GM23338 (cell line): ENCODE data around the gene PIK3C2G. TPM values are rescaled to one million over a fixed set of nuclear protein-coding genes. Genes with fewer than 3 reads are reported as not detected.

Experiments used
- ATAC-seq: fragments of 200-7000 bp; cut with Tn5 transposase; 3 replicates; pipeline ENCODE4 v1.9.1; 2020
- DNase-seq: peaks from one replicate; pipeline ENCODE4 v3.0.0-alpha.2; 2015; ENCODE audit warnings: low spot score
- H2AFZ ChIP-seq: fragments of 200-600 bp; sonication (generic); 2 replicates; pipeline ENCODE4 v1.8.0; 2016; ENCODE audit warnings: antibody characterized with exemption, mild to moderate bottlenecking, moderate library complexity
- H3F3A ChIP-seq: fragments of 200-600 bp; sonication (generic); replicated peaks from 2 replicates; pipeline ENCODE4 v1.8.0; 2017; ENCODE audit warnings: antibody characterized with exemption, mixed run types, low read depth
- H3K27ac ChIP-seq: fragments of 200-600 bp; sonication (generic); 2 replicates; pipeline ENCODE4 v1.6.1; 2016; ENCODE audit warnings: low read depth
- H3K27me3 ChIP-seq: fragments of 200-600 bp; sonication (generic); 2 replicates; pipeline ENCODE4 v1.8.0; 2016; ENCODE audit warnings: mild to moderate bottlenecking, mixed run types, moderate library complexity; ENCODE audit not compliant: insufficient read depth
- H3K36me3 ChIP-seq: fragments of 200-600 bp; sonication (generic); 2 replicates; pipeline ENCODE4 v1.8.0; 2016; ENCODE audit warnings: mild to moderate bottlenecking; ENCODE audit not compliant: insufficient read depth
- H3K4me1 ChIP-seq: fragments of 200-600 bp; sonication (generic); 2 replicates; pipeline ENCODE4 v1.8.0; 2016; ENCODE audit warnings: mild to moderate bottlenecking, moderate library complexity; ENCODE audit not compliant: insufficient read depth
- H3K4me2 ChIP-seq: fragments of 200-600 bp; sonication (generic); 2 replicates; pipeline ENCODE4 v1.7.1; 2017; ENCODE audit warnings: mixed run types
- H3K4me3 ChIP-seq: fragments of 200-600 bp; sonication (generic); 2 replicates; pipeline ENCODE4 v1.6.1; 2016; ENCODE audit warnings: mixed run types
- H3K79me2 ChIP-seq: fragments of 200-600 bp; sonication (generic); replicated peaks from 2 replicates; pipeline ENCODE4 v1.8.0; 2017; ENCODE audit warnings: mild to moderate bottlenecking; ENCODE audit not compliant: insufficient read depth
- H3K9me2 ChIP-seq: fragments of 200-600 bp; sonication (generic); 2 replicates; pipeline ENCODE4 v1.8.0; 2017; ENCODE audit not compliant: insufficient read depth
- H4K20me1 ChIP-seq: fragments of 200-600 bp; sonication (generic); replicated peaks from 2 replicates; pipeline ENCODE4 v1.8.0; 2017; ENCODE audit warnings: mild to moderate bottlenecking; ENCODE audit not compliant: insufficient read depth
- H3K27ac Mint-ChIP-seq: 2 replicates; pipeline ENCODE4 v1.8.0; 2020; ENCODE audit warnings: inconsistent platforms, mild to moderate bottlenecking, moderate library complexity, mixed read lengths
- H3K27me3 Mint-ChIP-seq: 3 replicates; pipeline ENCODE4 v1.8.0; 2022; ENCODE audit warnings: low read depth, mild to moderate bottlenecking, moderate library complexity, mixed read lengths, inconsistent platforms; ENCODE audit not compliant: insufficient read depth, poor library complexity
- H3K36me3 Mint-ChIP-seq: 3 replicates; pipeline ENCODE4 v1.8.0; 2021; ENCODE audit warnings: low read depth, mild to moderate bottlenecking, inconsistent platforms, moderate library complexity, mixed read lengths
- H3K4me1 Mint-ChIP-seq: 3 replicates; pipeline ENCODE4 v1.8.0; 2020; ENCODE audit warnings: mild to moderate bottlenecking, inconsistent platforms, mixed read lengths
- H3K4me3 Mint-ChIP-seq: 3 replicates; pipeline ENCODE4 v1.8.0; 2021; ENCODE audit warnings: moderate library complexity, mild to moderate bottlenecking, inconsistent platforms, mixed read lengths
- H3K9me3 Mint-ChIP-seq: 3 replicates; pipeline ENCODE4 v1.8.0; 2020; ENCODE audit warnings: moderate library complexity, mild to moderate bottlenecking, inconsistent platforms, mixed read lengths
- CREB1 ChIP-seq: fragments of 250-450 bp; sonication (Bioruptor Pico); IDR thresholded peaks from 2 replicates; pipeline ENCODE4 v1.5.0; 2020; ENCODE audit warnings: low read depth, mild to moderate bottlenecking, moderate library complexity
- EZH2 ChIP-seq: fragments of 200-600 bp; sonication (generic); IDR thresholded peaks from one replicate; pipeline ENCODE4 v1.8.0; 2017; ENCODE audit warnings: antibody characterized with exemption, mild to moderate bottlenecking, low read depth; ENCODE audit not compliant: unreplicated experiment
- EZH2phosphoT487 ChIP-seq: fragments of 200-600 bp; sonication (generic); IDR thresholded peaks from one replicate; pipeline ENCODE4 v1.8.1; 2018; ENCODE audit warnings: antibody characterized with exemption; ENCODE audit not compliant: unreplicated experiment
- JUNB ChIP-seq: IDR thresholded peaks from one replicate; pipeline ENCODE4 v1.6.1; 2016; ENCODE audit warnings: antibody characterized with exemption; ENCODE audit not compliant: unreplicated experiment
- NANOG ChIP-seq: IDR thresholded peaks from 2 replicates; pipeline ENCODE4 v1.6.1; 2016; ENCODE audit warnings: antibody characterized with exemption, borderline replicate concordance
- POLR2AphosphoS5 ChIP-seq: IDR thresholded peaks from 2 replicates; pipeline ENCODE4 v1.6.1; 2016; ENCODE audit warnings: antibody characterized with exemption, low read depth
- STAT1 ChIP-seq: IDR thresholded peaks from one replicate; pipeline ENCODE4 v1.6.1; 2016; ENCODE audit warnings: antibody characterized with exemption; ENCODE audit not compliant: unreplicated experiment
- ZNF114 ChIP-seq: fragments of 250-450 bp; sonication (Bioruptor Pico); IDR thresholded peaks from 2 replicates; pipeline ENCODE4 v1.5.0; 2020; ENCODE audit warnings: mild to moderate bottlenecking, moderate library complexity
- ZNF331 ChIP-seq: fragments of 250-450 bp; sonication (Bioruptor Pico); IDR thresholded peaks from 2 replicates; pipeline ENCODE4 v1.5.0; 2020; ENCODE audit warnings: low read depth, mild to moderate bottlenecking, moderate library complexity
- polyA plus RNA-seq: library from polyadenylated mRNA; unstranded; fragments of >200 nt; fragmentation: Nextera tagmentation; extraction: Ambion mirVana; gene quantifications from 2 replicates; pipeline ENCODE4 v1.2.1, GENCODE V29; 2016
- total RNA-seq: library from RNA; depleted of rRNA; stranded (reverse); fragments of >200 nt; shearing (Covaris generic); gene quantifications from 2 replicates; pipeline ENCODE4 v1.2.3, GENCODE V29; 2014
- TF ChIP-seq, protein P1 (sequence below): IDR thresholded peaks from one replicate; pipeline ENCODE4 v1.6.1; 2018; ENCODE audit warnings: antibody characterized with exemption; ENCODE audit not compliant: unreplicated experiment
- TF ChIP-seq, protein P2 (sequence below), 2 experiments: fragments of 200-600 bp in 1 of 2; sonication (generic) in 1 of 2; conservative IDR thresholded peaks; 2 replicates each; pipeline versions ENCODE4 v1.5.1 to v1.6.1; 2016 to 2017; ENCODE audit warnings: antibody characterized with exemption in 2 of 2, low read depth in 2 of 2, mild to moderate bottlenecking in 2 of 2, moderate library complexity in 1 of 2
- TF ChIP-seq, protein P3 (sequence below): IDR thresholded peaks from 2 replicates; pipeline ENCODE4 v1.6.1; 2016; ENCODE audit warnings: antibody characterized with exemption

Gene PIK3C2G
- total and polyA plus RNA-seq, 2 experiments from 2014 or later, result not detected

DNA sequence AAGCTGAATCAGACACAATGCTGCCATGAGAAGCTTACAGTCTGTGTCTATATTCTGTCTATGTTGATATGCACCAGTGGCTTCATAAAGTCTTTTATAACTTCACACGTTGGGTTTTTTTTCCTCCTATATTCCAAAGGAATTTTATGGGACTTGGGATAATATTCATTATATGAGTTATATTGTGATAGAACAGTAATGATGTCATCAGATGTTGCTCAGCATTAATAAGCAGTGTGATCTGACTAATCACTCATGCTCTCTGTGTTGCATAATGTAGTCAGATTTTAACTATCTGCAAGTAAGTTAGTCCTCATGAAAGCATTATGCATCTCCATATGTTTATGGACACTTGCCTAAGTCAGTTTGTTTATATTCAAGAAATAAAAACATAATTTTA lies 316.9 kb downstream of the PIK3C2G start:
- Mint-ChIP-seq H3K27ac (no peak overlapping the region), H3K27me3 (no peaks in the 10 kb centered on the region), H3K4me3 (no peak overlapping the region), H3K4me1 (no peaks in the 10 kb centered on the region), H3K36me3 (no peaks in the 10 kb centered on the region), H3K9me3 (no peaks in the 10 kb centered on the region)
- TF ChIP-seq EZH2phosphoT487 (no peak), ZNF331 (CRISPR knock-in tag) (no peak), NANOG (no peak)
- TF ChIP-seq, protein P1, sequence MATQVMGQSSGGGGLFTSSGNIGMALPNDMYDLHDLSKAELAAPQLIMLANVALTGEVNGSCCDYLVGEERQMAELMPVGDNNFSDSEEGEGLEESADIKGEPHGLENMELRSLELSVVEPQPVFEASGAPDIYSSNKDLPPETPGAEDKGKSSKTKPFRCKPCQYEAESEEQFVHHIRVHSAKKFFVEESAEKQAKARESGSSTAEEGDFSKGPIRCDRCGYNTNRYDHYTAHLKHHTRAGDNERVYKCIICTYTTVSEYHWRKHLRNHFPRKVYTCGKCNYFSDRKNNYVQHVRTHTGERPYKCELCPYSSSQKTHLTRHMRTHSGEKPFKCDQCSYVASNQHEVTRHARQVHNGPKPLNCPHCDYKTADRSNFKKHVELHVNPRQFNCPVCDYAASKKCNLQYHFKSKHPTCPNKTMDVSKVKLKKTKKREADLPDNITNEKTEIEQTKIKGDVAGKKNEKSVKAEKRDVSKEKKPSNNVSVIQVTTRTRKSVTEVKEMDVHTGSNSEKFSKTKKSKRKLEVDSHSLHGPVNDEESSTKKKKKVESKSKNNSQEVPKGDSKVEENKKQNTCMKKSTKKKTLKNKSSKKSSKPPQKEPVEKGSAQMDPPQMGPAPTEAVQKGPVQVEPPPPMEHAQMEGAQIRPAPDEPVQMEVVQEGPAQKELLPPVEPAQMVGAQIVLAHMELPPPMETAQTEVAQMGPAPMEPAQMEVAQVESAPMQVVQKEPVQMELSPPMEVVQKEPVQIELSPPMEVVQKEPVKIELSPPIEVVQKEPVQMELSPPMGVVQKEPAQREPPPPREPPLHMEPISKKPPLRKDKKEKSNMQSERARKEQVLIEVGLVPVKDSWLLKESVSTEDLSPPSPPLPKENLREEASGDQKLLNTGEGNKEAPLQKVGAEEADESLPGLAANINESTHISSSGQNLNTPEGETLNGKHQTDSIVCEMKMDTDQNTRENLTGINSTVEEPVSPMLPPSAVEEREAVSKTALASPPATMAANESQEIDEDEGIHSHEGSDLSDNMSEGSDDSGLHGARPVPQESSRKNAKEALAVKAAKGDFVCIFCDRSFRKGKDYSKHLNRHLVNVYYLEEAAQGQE, result no peak
- DNase-seq (no peak), ATAC-seq (no peak)
- no peak overlapping the region for H3K4me3 ChIP-seq
- no peak overlapping the region for H3K27ac ChIP-seq
- H3K36me3 ChIP-seq, result no peaks in the 10 kb centered on the region
- no peaks in the 10 kb centered on the region for H4K20me1 ChIP-seq
- H3K9me2 ChIP-seq, result no peaks in the 10 kb centered on the region
- H3K27me3 ChIP-seq, result no peaks in the 10 kb centered on the region
- no peaks in the 10 kb centered on the region for H3K4me1 ChIP-seq
- H3F3A ChIP-seq, result no peaks in the 10 kb centered on the region
- H3K4me2 ChIP-seq, result no peak overlapping the region
- H2AFZ ChIP-seq, result no peak overlapping the region
- no peaks in the 10 kb centered on the region for H3K79me2 ChIP-seq

DNA sequence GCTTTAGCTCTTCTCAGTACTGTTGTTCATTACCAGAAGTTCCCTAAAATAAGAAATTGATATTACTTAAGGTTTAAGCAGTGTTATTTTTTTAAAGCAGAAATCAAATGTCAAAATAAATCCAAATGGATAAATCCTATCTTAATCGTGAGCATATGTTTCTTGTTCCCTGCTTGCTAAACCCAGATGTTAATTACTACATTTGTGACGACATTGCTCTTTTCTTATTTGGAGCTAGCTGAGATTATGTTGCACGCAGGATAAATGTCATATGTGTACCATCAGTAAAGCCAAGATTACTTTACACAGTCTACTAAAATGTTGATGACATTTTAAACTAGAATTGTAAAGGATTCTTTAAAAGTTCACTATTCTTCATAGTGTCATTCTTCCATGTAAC lies 319.0 kb downstream of the PIK3C2G start:
- no peak overlapping the region for H3K4me2 ChIP-seq
- Mint-ChIP-seq H3K27ac (no peak overlapping the region), H3K36me3 (no peaks in the 10 kb centered on the region), H3K27me3 (no peaks in the 10 kb centered on the region), H3K4me3 (no peak overlapping the region), H3K4me1 (no peaks in the 10 kb centered on the region), H3K9me3 (no peaks in the 10 kb centered on the region)
- H3F3A ChIP-seq, result no peaks in the 10 kb centered on the region
- DNase-seq (no peak), ATAC-seq (no peak)
- no peaks in the 10 kb centered on the region for H3K27me3 ChIP-seq
- no peaks in the 10 kb centered on the region for H4K20me1 ChIP-seq
- H3K4me3 ChIP-seq, result no peak overlapping the region
- H3K79me2 ChIP-seq, result no peaks in the 10 kb centered on the region
- H3K9me2 ChIP-seq, result no peaks in the 10 kb centered on the region
- no peak overlapping the region for H2AFZ ChIP-seq
- no peak overlapping the region for H3K27ac ChIP-seq
- H3K4me1 ChIP-seq, result no peaks in the 10 kb centered on the region
- H3K36me3 ChIP-seq, result no peaks in the 10 kb centered on the region
- TF ChIP-seq STAT1, result no peak
- TF ChIP-seq, protein P1, result no peak
- no peak for TF ChIP-seq POLR2AphosphoS5
- TF ChIP-seq EZH2phosphoT487, result no peak
- no peak for TF ChIP-seq JUNB
- TF ChIP-seq, protein P2, sequence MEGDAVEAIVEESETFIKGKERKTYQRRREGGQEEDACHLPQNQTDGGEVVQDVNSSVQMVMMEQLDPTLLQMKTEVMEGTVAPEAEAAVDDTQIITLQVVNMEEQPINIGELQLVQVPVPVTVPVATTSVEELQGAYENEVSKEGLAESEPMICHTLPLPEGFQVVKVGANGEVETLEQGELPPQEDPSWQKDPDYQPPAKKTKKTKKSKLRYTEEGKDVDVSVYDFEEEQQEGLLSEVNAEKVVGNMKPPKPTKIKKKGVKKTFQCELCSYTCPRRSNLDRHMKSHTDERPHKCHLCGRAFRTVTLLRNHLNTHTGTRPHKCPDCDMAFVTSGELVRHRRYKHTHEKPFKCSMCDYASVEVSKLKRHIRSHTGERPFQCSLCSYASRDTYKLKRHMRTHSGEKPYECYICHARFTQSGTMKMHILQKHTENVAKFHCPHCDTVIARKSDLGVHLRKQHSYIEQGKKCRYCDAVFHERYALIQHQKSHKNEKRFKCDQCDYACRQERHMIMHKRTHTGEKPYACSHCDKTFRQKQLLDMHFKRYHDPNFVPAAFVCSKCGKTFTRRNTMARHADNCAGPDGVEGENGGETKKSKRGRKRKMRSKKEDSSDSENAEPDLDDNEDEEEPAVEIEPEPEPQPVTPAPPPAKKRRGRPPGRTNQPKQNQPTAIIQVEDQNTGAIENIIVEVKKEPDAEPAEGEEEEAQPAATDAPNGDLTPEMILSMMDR (conservative IDR thresholded peaks at IDR 0.05; ENCODE audit: low read depth in 2 of 2), result no peak
- no peak for TF ChIP-seq EZH2
- TF ChIP-seq, protein P3, sequence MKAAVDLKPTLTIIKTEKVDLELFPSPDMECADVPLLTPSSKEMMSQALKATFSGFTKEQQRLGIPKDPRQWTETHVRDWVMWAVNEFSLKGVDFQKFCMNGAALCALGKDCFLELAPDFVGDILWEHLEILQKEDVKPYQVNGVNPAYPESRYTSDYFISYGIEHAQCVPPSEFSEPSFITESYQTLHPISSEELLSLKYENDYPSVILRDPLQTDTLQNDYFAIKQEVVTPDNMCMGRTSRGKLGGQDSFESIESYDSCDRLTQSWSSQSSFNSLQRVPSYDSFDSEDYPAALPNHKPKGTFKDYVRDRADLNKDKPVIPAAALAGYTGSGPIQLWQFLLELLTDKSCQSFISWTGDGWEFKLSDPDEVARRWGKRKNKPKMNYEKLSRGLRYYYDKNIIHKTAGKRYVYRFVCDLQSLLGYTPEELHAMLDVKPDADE, result no peak
- TF ChIP-seq CREB1 (CRISPR knock-in tag), result no peak
- no peak for TF ChIP-seq ZNF331 (CRISPR knock-in tag)
- TF ChIP-seq NANOG, result no peak
- no peak for TF ChIP-seq ZNF114
